ENCODE results near the gene NR4A2.
A peak's percentile ranks its signal among the peaks of the same experiment; 100 is the strongest.

Gene NR4A2

GRCh38 chr2:156321243-156321904, 11.1 kb downstream of the NR4A2 start:
- Mint-ChIP-seq H3K9me3 (peaks cover 3% of the 10 kb centered on the region), H3K27me3 (ENCODE audit: low read depth) (peaks cover 94% of the 10 kb centered on the region), H3K27ac (no peak overlapping the region), H3K36me3 (ENCODE audit: low read depth) (peaks cover 7% of the 10 kb centered on the region), H3K4me3 (peak overlapping the region; percentile 57 to 69 (median 64)), H3K4me1 (peaks cover 15% of the 10 kb centered on the region)
- TF ChIP-seq CTCF (IDR thresholded peaks at IDR 0.05; ENCODE audit: unreplicated experiment in 3 of 3) = no peak

DNA sequence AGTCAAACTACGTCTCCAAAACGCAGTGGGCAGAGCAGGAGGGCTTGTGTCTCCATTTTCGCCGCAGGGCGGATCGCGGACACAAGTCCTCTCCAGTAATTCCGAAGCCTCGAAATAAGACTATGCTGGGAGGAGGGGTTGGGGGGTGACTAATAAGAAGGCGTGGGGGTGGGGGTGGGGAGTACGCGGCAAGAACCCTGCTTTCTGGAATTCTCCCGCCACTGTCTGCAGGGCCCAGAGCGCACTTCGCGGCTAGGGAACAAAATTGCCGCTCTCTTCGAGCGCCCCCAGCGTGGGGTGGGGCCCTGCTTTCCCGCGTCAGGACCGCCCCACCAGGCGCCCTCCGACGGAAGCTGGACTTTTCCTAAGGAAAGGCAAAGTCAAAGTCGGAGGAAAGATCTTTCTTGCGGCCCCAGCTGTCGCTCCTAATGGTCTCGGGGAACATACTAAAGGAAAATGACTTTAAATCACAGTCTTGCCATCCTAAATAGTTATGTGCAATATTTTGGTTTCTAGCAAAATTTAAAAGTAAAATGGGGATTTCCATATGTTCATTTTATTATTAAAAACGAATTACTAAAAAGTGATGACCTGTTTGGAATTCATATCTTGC, 11.9 kb downstream of the NR4A2 start:
- Mint-ChIP-seq H3K27me3 (ENCODE audit: low read depth) (peaks cover 94% of the 10 kb centered on the region), H3K4me1 (peaks cover 15% of the 10 kb centered on the region), H3K36me3 (ENCODE audit: low read depth) (peaks cover 3% of the 10 kb centered on the region), H3K9me3 (peaks cover 3% of the 10 kb centered on the region), H3K4me3 (peak overlapping the region; percentile 53 to 75 (median 74)), H3K27ac (no peak overlapping the region)
- no peak for TF ChIP-seq CTCF (IDR thresholded peaks at IDR 0.05; ENCODE audit: unreplicated experiment in 3 of 3)

GRCh38 chr2:156319811-156320485, 12.6 kb downstream of the NR4A2 start:
- Mint-ChIP-seq H3K27ac (no peak overlapping the region), H3K27me3 (ENCODE audit: low read depth) (peaks cover 91% of the 10 kb centered on the region), H3K9me3 (peaks cover 3% of the 10 kb centered on the region), H3K4me1 (peaks cover 15% of the 10 kb centered on the region), H3K4me3 (peak overlapping the region; percentile 53 to 75 (median 74)), H3K36me3 (ENCODE audit: low read depth) (peaks cover 3% of the 10 kb centered on the region)
- no peak for TF ChIP-seq CTCF (IDR thresholded peaks at IDR 0.05; ENCODE audit: unreplicated experiment in 3 of 3)

DNA sequence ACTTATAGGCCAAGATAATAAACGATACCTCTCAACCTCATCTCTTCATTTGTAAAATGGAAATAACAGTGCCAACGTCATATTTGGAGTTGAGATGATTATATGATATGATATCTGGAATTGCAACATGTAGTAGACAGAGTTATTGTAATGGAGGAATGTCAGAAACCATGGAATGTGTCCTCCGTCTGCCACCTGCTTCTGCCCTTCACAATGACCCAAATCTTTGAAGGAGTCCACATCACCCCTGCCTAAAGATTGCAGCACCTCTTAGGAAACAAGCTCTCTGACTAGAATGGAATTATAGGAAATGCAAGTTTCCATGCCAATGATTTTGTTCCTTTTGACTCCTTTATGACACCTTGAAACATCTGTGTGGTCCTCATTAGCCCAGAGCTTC, 14.9 kb downstream of the NR4A2 start:
- no peak for TF ChIP-seq CTCF (IDR thresholded peaks at IDR 0.05; ENCODE audit: unreplicated experiment in 3 of 3)
- Mint-ChIP-seq H3K4me3 (no peak overlapping the region), H3K4me1 (peaks cover 12% of the 10 kb centered on the region), H3K27me3 (ENCODE audit: low read depth) (peaks cover 71% of the 10 kb centered on the region), H3K9me3 (peaks cover 3% of the 10 kb centered on the region), H3K36me3 (ENCODE audit: low read depth) (peaks cover 3% of the 10 kb centered on the region), H3K27ac (no peak overlapping the region)

GRCh38 chr2:156311976-156312375, 20.5 kb downstream of the NR4A2 start:
- Mint-ChIP-seq H3K4me3 (no peak overlapping the region), H3K27ac (no peak overlapping the region), H3K36me3 (ENCODE audit: low read depth) (no peaks in the 10 kb centered on the region), H3K27me3 (ENCODE audit: low read depth) (peaks cover 16% of the 10 kb centered on the region), H3K4me1 (peaks cover 5% of the 10 kb centered on the region), H3K9me3 (no peaks in the 10 kb centered on the region)
- TF ChIP-seq CTCF (IDR thresholded peaks at IDR 0.05; ENCODE audit: unreplicated experiment in 3 of 3) = no peak
